ENCODE data around the gene SLC35F4.
"Not testable (repeated sequence)": the region's sequence is repeated elsewhere in the genome, so short reads cannot be mapped to it uniquely, and the experiment has no call there.

Gene SLC35F4

DNA sequence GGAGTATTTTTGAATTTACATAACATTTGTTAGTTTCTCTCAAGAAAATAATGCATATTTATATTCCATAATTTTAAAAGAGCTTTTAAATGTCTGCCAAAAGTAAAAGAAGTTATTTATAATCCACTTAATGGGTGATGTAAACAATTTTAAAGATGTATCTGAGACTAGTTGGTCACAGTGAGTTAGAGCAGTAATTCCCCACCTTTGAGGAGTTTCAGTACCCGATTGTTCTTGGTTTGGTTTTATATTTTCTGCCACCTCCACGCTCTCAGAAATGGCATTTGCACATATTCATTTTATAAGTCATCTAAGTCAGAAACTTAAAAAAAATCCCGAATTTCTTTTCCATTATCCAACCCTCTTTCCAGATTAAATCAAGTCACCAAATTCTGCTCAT, 153.2 kb downstream of the SLC35F4 start:
- DNase-seq, result no peak

DNA sequence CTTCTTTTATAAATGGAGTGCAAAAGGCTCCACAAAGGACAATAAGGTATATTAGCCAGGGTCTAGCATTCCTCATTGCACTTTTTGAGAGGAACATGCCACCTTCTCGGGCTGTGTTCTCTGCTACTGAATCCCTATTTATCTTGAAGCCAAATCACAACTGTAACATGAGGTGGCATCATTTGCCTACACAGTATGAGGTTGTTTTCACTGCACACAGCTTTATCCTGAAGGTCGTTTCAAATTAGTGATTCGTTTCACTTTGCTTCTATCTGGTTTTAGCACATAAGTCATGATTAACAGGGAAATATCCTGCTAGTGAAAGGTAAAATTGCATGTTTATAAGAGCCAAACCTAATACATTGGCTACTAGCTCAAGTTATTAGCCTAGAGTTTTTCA, 153.8 kb downstream of the SLC35F4 start:
- DNase-seq, result no peak

DNA sequence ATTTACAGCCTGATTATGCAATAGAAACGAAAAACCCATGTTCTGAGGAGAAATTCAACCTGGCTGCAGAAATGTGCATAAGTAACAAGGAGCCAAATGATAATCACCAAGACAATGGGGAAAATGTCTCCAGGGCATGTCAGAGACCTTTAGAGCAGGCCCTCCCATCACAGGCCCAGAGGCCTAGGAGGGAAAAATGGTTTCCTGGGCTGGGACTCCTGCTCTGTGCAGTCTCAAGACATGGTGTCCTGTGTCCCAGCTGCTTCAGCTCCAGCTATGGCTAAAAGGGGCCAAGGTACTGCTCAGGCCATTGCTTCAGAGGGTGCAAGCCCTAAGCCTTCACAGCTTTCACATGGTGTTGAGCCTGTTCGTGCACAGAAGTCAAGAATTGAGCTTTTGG, 156.0 kb downstream of the SLC35F4 start:
- no peak for DNase-seq

DNA sequence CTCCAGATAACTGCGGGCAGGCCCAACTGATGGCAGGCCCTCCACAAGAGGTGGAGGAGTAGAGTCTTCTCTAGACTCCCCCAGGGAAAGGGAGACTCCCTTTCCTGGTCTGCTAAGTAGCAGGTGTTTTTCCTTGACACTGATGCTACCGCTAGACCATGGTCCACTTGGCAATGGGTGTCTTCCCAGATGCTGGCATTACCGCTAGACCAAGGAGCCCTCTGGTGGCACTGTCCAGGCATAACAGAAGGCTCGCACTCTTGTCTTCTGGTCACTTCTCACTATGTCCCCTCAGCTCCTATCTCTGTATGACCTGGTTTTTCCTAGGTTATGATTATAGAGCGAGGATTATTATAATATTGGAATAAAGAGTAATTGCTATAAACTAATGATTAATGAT, 156.8 kb downstream of the SLC35F4 start:
- DNase-seq, result not testable (repeated sequence)

DNA sequence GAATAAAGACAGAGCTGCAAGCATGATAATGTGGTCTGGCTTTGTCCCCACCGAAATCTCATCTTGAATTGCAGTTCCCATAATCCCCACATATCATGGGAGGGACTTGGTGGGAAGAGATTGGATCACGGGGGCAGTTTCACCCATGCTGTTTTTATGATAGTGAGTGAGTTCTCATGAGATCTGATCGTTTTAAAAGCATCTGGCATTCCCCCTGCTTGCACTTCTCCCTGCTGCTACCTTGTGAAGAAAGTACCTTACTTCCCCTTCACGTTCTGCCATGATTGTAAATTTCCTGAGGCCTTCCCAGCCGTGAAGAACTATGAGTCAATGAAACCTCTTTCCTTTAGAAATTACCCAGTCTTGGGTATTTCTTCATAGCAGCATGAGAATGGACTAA, 158.7 kb downstream of the SLC35F4 start:
- no peak for DNase-seq

DNA sequence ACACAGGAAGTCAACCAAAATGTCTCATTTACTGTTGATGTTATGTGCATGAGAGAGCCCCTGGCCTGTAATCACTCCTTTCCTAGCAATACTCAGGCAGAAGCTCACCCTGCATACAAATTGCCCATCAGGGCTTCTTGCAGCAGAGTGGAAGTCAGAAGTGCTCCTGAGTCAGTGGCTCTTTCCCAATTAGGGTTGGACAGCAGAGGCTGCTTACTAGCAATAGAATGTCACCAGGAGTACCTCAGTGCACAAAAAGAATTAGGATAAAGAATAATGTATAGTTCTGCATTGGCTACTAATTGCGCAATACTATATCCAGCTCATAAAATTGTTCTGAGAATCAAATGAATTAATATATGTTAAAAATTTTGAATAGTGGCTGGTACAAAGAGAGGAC, 161.1 kb downstream of the SLC35F4 start:
- no peak for DNase-seq

DNA sequence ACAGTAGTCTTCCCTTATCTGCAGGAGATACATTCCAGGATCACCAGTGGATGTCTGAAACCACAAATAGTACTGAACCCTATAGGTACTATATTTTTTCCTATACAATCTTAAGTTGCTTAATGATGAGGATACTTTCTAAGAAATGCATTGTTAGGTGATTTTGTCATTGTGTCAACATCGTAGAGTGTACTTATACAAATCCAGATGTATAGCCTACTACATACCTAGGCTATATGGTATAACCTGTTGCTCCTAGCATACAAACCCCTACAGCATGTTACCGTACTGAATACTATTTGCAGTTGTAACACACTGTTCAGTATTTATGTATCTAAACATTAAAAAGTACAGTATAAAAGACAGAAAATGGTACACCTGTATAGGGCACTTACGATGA, 165.9 kb downstream of the SLC35F4 start:
- DNase-seq, result no peak

DNA sequence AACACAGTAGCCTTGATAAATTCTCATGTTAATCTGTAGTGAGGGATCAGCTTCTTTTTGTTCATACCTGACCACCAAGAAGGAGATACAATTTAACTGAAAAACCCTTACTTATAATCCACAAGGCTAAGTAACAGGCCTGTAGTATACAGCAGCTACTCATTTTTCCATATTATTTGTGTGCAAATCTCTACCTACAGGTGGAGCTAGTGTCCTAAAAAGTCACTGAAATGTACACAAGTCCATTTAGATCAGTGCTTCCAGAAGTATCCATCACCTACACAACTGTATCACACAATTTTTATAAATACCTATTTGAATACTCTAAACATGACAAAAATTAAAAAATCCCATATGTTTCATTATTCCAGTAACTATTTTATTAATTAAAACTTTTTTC, 173.2 kb downstream of the SLC35F4 start:
- no peak for DNase-seq

DNA sequence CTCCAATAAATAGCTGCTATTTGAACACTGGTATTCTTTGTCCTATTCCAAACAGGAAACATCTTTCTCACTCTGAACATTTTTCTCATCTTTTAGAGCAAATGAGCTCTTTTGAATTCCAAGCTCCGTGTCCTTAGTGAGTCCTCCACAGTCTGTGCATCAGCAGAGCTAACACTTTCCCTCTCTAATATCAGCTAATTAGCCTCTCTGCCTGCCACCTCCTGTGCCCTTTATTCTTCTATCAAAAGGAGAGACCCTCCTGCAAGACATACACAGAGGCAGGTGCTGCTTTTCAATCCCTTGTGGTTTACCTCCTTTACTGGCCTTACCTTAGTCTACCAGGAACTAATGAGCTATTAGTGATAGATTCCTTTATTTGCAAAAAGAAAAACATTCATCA, 178.5 kb downstream of the SLC35F4 start:
- no peak for DNase-seq

DNA sequence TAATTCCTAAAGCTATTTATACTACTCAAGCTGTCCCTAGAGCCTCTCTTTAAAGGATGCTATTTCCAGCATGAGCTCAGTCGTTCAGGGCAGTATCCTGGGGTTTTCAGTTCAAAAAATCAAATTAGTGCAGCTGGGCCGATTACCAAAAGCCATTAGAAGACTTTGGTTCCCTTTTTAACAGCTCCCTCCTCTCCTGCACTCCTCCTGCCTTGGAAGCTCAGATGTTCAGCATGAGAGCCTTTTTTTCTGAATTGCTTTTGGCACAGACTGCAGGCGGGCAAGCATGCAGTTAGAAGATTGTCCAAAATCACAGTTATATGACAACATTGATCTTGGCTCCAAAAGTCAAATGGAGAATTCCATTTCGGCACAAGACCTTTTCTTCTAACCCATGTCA, 179.6 kb downstream of the SLC35F4 start:
- DNase-seq, result no peak

DNA sequence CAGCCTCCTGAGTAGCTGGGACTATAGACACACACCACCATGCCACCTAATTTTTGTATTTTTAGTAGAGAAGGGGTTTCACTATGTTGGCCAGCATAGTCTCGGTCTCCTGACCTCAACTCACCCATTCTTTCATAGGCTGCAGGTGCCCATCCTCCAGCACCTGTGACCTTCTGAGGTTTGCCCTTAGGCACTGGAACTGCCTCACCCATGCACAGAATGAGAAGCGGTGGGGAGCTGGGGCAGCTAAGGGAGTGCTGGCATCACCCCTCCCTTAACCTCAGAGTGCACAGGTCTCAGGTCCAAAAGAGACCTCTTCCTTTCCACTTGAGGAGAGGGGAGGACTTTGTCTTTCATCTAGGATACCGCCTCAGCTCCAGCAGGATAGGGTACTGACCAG, 194.9 kb downstream of the SLC35F4 start:
- no peak for DNase-seq

DNA sequence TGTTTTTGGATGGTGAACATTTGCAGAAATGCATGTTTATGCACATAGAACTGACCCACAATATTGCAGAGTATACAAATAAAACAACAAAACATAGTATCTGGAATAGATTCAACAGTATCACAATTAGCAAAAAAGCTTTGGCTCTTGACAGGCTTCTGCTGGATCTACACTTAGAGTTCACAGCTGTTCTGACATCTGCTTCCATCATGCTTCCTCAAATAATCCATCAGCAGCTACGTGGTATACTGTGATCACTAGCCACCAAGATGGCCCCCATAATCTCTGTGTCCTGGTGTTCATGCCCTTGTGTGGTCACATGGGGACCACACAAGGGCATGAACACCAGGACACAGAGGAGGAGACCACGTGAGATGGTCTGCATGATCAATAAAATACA, 205.7 kb downstream of the SLC35F4 start:
- DNase-seq, result no peak

DNA sequence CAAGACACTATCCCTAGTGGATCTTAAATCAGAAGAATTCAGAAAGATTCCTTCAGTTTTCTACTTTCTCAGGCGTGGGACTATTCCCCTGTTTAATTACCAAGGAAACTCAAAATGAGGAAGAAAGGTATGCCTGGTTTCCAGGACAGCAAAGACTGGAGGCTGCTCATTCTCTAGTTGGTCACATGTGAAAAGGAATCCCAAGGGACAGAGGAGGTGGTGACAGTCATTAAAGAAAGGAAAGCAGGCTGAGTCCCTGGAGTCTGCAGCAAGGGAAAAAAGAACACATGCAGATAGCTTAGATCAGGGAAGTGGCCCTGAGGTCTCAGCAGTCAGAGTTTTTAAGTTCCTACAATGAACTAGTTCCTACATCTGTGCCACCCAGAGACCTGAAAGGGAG, 206.8 kb downstream of the SLC35F4 start:
- no peak for DNase-seq

DNA sequence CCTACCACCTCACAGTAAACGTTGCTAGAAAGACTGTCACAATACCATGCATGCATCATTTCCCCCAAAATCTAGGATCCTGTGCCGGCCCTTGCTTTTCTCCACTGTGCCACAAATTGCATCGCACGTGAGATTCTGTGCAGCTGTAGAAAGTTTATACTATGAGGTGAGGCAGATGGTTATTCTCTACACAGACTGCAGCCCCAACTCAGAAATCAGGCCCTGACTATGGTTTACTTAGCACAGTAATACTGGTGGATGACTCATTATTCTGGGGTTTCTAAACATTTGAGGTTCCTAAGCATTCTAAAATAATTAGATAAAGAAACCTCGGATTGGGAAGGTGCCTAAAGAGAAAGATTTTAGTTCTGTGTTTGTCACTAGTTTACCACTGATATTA, 208.4 kb downstream of the SLC35F4 start:
- no peak for DNase-seq

DNA sequence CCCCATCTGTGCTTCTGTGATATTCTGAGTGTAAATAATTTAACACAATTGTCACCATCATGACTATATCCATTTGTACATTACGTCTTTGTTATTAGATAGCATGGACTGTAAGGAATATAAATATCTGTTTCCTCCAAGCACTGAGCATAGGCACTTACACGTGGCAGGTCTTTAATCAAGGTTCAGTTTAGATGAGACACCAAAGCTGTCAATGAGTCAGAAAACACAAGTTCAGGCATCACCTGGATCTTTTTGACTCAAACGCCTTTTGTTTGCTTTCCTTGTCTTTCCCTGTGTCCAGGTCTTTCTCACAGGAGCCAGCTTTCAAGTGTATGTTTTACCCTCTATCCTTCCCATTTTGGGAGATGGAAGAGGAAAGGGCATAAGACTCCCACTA, 209.0 kb downstream of the SLC35F4 start:
- no peak for DNase-seq

DNA sequence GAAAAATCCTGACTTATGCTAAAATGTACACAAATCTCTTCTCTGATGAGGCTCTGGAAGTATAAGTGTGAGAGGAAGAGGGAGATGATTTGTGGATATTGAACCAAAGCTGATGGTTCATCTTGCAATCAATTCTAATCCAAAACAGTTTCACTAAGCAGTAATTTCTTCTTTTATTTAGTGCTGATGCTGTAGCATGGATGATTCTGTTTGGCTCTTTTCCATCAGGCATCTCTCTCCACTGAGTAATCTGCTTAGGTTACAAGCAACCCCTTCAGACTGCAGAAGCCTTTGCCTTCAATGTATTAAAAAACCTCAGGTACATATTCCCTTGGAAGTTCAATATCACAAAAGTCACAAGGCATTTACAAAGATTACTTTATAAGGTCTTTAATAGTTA, 213.1 kb downstream of the SLC35F4 start:
- no peak for DNase-seq

DNA sequence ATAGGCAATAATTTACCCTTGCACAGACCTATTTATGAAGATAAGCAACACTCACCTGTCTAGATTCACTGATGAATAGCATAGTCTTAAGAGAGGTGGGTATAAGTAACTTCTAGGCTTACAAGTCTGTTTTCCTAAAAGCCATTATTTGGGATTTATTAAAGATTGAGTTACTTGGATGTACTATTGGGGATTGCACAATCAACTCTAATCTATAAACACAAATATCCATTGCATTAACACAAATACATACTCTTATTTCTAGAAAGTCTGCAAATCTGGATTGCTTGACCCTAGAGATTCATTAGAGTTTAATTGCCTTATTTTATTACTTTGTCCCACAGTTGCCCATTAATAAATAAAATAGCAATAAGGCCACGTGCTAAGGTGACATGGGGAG, 224.1 kb downstream of the SLC35F4 start:
- no peak for DNase-seq

DNA sequence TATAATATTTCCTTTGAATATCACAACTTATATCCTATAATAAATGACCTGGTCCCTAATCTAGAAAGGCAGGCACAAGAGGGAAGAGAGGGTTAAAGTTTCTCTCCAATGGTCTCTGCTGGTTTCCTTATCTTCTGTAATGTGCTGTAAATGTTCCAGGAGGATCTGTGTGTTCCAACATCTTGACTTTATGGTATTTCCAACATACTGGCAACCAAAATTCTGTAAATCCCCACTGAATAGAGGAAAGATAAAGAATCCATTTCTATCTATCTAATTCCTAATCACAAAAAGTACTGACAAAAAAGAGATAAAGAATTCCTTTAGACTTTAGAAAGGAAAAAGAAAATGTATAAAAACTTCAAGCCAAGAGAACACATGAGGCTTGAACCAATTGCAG, 225.9 kb downstream of the SLC35F4 start:
- DNase-seq, result no peak

DNA sequence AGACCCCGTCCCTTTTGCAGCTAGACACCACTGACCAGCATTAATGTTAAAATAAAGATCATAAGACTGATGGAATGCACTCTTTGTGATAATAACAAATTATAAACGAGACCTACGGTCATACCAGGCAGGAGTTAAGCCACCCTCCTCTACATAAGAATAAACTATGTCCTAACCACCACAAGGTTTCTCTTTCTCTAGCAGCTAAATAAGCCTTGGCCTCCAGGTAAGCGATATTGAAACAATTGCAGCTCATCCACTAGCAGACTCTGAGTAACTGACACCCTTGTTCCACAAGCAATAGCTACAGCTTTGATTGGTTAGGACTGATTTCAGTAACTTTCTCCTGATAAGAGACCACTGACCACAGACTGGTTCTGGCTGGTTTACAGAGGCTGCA, 228.0 kb downstream of the SLC35F4 start:
- no peak for DNase-seq

DNA sequence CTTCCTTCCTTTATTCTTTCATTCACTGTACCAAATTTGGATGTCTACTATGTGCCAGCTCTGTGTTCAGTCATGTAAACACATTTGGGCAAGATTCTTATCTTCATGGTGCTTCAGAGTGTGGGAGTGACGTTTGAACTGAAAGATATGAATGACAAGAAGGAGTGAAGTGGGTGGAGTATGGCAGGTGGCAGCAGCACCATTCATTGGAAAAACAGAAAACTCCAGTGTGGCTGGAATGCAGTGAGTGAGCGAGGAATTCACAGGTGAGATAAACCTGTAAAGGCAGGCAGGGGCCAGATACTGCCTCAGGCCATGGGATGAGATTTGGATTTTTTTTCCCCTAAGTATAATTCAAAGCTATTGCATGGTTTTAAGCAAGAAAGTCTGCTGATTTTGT, 231.6 kb downstream of the SLC35F4 start:
- no peak for DNase-seq

DNA sequence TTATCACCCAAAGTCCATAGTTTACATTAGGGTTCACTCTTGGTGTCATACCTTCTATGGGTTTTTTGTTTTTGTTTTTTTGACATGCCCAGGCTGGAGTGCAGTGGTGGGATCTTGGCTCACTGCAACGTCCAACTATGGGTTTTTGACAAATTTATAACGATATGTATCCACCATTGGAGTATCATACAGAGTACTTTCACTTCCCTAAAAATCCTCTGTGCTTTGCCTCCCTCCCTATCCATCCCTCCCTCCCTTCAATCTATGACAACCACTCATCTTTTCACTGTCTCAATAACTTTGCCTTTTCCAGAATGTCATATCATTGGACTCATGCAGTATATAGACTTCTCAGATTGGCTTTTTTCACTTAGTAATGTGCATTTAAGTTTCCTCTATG, 233.2 kb downstream of the SLC35F4 start:
- DNase-seq, result no peak

DNA sequence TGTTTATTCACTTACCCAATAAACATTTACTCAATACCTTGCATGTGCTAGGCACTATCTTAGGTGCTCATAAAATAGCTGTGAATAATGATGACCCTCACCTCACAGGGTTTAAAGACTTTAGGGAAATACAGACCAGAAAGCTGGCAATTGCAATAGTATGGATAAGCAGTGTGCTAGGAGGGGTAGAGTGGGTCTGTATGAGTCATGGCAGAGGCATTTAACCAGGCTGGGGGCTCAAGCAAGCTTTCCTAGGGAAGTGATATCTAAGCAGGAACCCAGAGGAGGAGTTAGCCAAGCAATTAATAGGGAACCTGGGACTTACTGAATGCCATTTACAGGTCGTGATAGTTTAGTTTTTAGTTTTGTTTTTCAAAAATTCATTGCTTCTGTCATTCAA, 248.4 kb downstream of the SLC35F4 start:
- no peak for DNase-seq

DNA sequence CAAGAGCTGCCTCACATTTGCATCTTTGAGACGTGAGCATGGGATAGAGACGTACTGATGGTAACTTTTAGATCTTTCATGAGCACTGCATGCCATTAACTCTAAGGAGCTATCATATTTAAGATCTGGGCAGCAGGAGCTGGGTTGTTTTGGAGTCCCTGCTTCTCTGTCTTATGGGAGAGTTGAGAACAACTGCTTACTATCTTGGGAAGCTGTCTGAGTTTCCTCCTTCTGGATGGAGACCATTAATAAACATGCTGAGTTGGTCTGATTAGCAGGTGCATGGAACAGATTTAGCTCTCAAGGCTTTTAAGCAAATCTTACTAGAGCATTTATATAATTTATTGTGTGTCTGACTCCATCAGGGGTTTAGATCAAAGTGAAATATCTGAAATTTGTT, 252.9 kb downstream of the SLC35F4 start:
- no peak for DNase-seq

DNA sequence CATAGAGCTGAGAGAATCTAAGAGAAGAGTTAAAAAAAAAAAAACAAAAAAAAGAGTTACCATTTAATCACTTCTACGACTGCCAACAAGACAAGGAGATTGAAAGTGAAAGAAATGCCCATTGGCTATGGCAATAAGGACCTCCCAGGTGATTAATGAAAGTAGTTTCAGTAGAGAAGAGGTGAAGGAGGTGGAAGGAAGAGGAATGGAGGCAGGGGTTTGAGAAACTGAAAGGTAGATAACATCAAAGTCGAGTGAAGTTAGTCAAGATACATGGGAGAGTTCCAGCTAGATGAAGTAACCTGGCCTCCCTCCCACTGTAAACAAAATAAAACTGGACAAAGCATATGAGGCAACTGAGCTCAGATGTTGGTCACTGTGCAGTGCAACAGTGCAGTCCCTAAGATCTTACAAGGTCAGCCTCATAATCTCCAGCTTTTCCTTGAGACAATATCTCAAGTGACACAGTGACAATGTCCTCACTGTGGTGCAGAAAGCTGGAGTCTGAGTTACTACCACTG, 254.3 kb downstream of the SLC35F4 start:
- no peak for DNase-seq

DNA sequence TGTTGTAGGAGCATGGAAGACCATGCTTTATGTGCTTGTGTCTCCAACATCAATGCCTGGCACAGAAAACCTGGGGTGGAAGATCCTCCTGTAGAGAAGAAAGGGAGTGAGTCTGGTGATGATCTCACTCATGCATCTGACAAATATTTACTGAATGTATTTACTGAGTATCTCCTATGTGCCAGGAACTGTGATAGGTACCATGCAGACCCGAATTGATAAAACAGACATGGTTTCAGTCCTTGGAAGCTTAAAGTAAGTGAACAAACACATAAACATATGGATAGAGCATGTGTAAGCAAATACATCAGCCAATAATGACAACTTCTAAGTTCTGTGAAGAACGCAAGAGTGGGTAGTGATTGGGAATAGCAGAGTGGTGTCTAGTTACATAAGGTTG, 255.3 kb downstream of the SLC35F4 start:
- DNase-seq, result no peak
